PC-3 (cell line): Measurements from ENCODE around the gene RABGAP1. TPM values are rescaled to one million over a fixed set of nuclear protein-coding genes. Genes with fewer than 3 reads are reported as not detected.
A peak's percentile ranks its signal among the peaks of the same experiment; 100 is the strongest.

ENCODE experiments used
- ATAC-seq: fragments of 200-7000 bp; cut with Tn5 transposase; 2 replicates; pipeline ENCODE4 v1.9.1; 2020; ENCODE audit warnings: mild to moderate bottlenecking, moderate library complexity
- BruUV-seq: library from RNA; stranded (reverse); fragments of 400-500 nt; replicated peaks from 2 replicates; lab custom pipeline; 2021; lab: Mats Ljungman, UMichigan
- CTCF ChIA-PET: fragments of 300-600 bp; sonication (Branson Sonifier 250); formaldehyde crosslinking; loops from one replicate; lab custom pipeline; 2022; ENCODE audit warnings: antibody characterized with exemption; lab: Charles Lee
- POLR2A ChIA-PET: fragments of 300-600 bp; sonication (Branson Sonifier 250); formaldehyde crosslinking; loops from one replicate; lab custom pipeline; 2022; ENCODE audit warnings: antibody characterized with exemption; ENCODE audit not compliant: unreplicated experiment; lab: Charles Lee
- DNase-seq: peaks from one replicate; pipeline ENCODE4 v3.0.0-alpha.2; 2015
- H2AFZ ChIP-seq: fragments of 300-600 bp; sonication (generic); 2 replicates; pipeline ENCODE4 v1.6.0; 2016; ENCODE audit warnings: antibody characterized with exemption, low read length
- H3F3A ChIP-seq: fragments of 300-600 bp; sonication (generic); one replicate; pipeline ENCODE4 v1.6.0; 2017; ENCODE audit warnings: antibody characterized with exemption, low read length, control low read depth, mild to moderate bottlenecking; ENCODE audit not compliant: unreplicated experiment
- H3K27ac ChIP-seq: fragments of 300-600 bp; sonication (generic); 2 replicates; pipeline ENCODE4 v1.5.1; 2016; ENCODE audit warnings: mild to moderate bottlenecking, low read length
- H3K27me3 ChIP-seq: fragments of 300-600 bp; sonication (generic); 2 replicates; pipeline ENCODE4 v1.6.1; 2016; ENCODE audit warnings: low read length, mixed read lengths
- H3K36me3 ChIP-seq: fragments of 300-600 bp; sonication (generic); 2 replicates; pipeline ENCODE4 v1.6.1; 2016; ENCODE audit warnings: low read depth, mixed run types, low read length, mixed read lengths
- H3K4me1 ChIP-seq: fragments of 300-600 bp; sonication (generic); 2 replicates; pipeline ENCODE4 v1.5.1; 2016; ENCODE audit warnings: low read length; ENCODE audit not compliant: insufficient read depth
- H3K4me2 ChIP-seq: fragments of 300-600 bp; sonication (generic); 2 replicates; pipeline ENCODE4 v1.6.0; 2016; ENCODE audit warnings: low read length
- H3K4me3 ChIP-seq: fragments of 300-600 bp; sonication (generic); 2 replicates; pipeline ENCODE4 v1.5.1; 2016; ENCODE audit warnings: mild to moderate bottlenecking, low read length, mixed read lengths
- H3K79me2 ChIP-seq: fragments of 300-600 bp; sonication (generic); 2 replicates; pipeline ENCODE4 v1.6.1; 2017; ENCODE audit warnings: low read length, mixed read lengths
- H3K9ac ChIP-seq: fragments of 300-600 bp; sonication (generic); 2 replicates; pipeline ENCODE4 v1.6.0; 2016; ENCODE audit warnings: mild to moderate bottlenecking, low read length
- H3K9me2 ChIP-seq: fragments of 300-600 bp; sonication (generic); replicated peaks from 2 replicates; pipeline ENCODE4 v1.6.1; 2016; ENCODE audit warnings: mixed run types, low read length, mixed read lengths
- H3K9me3 ChIP-seq: fragments of 300-600 bp; sonication (generic); 2 replicates; pipeline ENCODE4 v1.6.1; 2016; ENCODE audit warnings: low read length, mixed read lengths
- H4K20me1 ChIP-seq: fragments of 300-600 bp; sonication (generic); 2 replicates; pipeline ENCODE4 v1.6.1; 2016; ENCODE audit warnings: low read length, mixed read lengths
- CTCF ChIP-seq: fragments of 300-600 bp; sonication (generic); conservative IDR thresholded peaks from 2 replicates; pipeline ENCODE4 v1.5.1; 2017; ENCODE audit warnings: antibody characterized with exemption, low read depth, mild to moderate bottlenecking, low read length
- EZH2 ChIP-seq: fragments of 300-600 bp; sonication (generic); IDR thresholded peaks from one replicate; pipeline ENCODE4 v1.6.1; 2017; ENCODE audit warnings: antibody characterized with exemption, mild to moderate bottlenecking, low read length; ENCODE audit not compliant: unreplicated experiment
- EZH2phosphoT487 ChIP-seq: fragments of 300-600 bp; sonication (generic); IDR thresholded peaks from 2 replicates; pipeline ENCODE4 v1.6.1; 2018; ENCODE audit warnings: mild to moderate bottlenecking, antibody characterized with exemption, low read length, borderline replicate concordance
- intact Hi-C: fragments of 100-400 bp; cut with micrococcal nuclease; formaldehyde crosslinking; loops from 2 replicates; pipeline ENCODE4 v1.9.0; 2023
- total RNA-seq: library from RNA; depleted of rRNA; stranded (reverse); fragments of >200 nt; gene quantifications from 2 replicates; pipeline ENCODE4 v1.2.3, GENCODE V29; 2014

Gene RABGAP1
- total RNA-seq, 1 experiment from 2014 or later = 16.5 TPM

- H3K4me1 ChIP-seq = peaks cover 10% of the 10 kb centered on the region; the same call in 1 of the 2 replicates
- H3K4me3 ChIP-seq = peak within 1 kb of the TSS; percentile 98
- H3K9me2 ChIP-seq = no peaks in the 10 kb centered on the region
- ATAC-seq (peak; percentile 99), DNase-seq (peak; percentile 81)
- H3K27ac ChIP-seq = peak within 1 kb of the TSS; percentile 80
- no peaks in the 10 kb centered on the region for H3K9me3 ChIP-seq
- no peaks in the 10 kb centered on the region for H3K27me3 ChIP-seq
- no TSS peak for BruUV-seq
- H2AFZ ChIP-seq = peak within 1 kb of the TSS; percentile 89
- no peaks in the 10 kb centered on the region for H3F3A ChIP-seq
- ChIA-PET POLR2A (interaction anchor here (0.5 to 1.0 kb wide), 2 partner anchors 9 to 41 kb away, joined by 4 to 7 read pairs; no protein-coding TSS in a partner anchor), CTCF (interaction anchor here (0.6 to 1.0 kb wide), 2 partner anchors 31 to 78 kb away, joined by 5 to 12 read pairs; no protein-coding TSS in a partner anchor)
- intact Hi-C loops = loop anchor here (1.0 to 5.0 kb wide), 2 partner anchors 8 to 79 kb away; partner anchors contain the start of gene RC3H2
- no peaks in the 10 kb centered on the region for H4K20me1 ChIP-seq
- peaks cover 45% of the 10 kb centered on the region for H3K79me2 ChIP-seq
- H3K36me3 ChIP-seq = peaks cover 13% of the 10 kb centered on the region; the same call in 1 of the 2 replicates
- H3K4me2 ChIP-seq = peak within 1 kb of the TSS; percentile 96
- no peak for TF ChIP-seq EZH2phosphoT487
- no peak for TF ChIP-seq EZH2
- TF ChIP-seq CTCF = no peak
- peak within 1 kb of the TSS; percentile 88 for H3K9ac ChIP-seq
These were observed 27.7 kb upstream of the RABGAP1 start, which contains the start of gene ZBTB6 for GRCh38 chr9:122912964-122913673. Gene ZBTB6, minus strand, starts transcription at chr9:122913323. Its CDS starts 1,251 bp downstream, at chr9:122912072.

- CTCF ChIA-PET = no interaction called here
- Histone ChIP-seq H3K79me2 (no peaks in the 10 kb centered on the region), H3K4me3 (no peak overlapping the region), H3K4me1 (no peaks in the 10 kb centered on the region), H2AFZ (no peak overlapping the region), H3F3A (no peaks in the 10 kb centered on the region), H3K27me3 (no peaks in the 10 kb centered on the region), H3K4me2 (no peak overlapping the region), H3K27ac (no peak overlapping the region), H3K9me2 (no peaks in the 10 kb centered on the region), H3K9me3 (no peaks in the 10 kb centered on the region), H3K36me3 (0 out of 2 replicates have a peak, but pooled peaks cover 4% of the 10 kb centered on the region), H4K20me1 (no peaks in the 10 kb centered on the region), H3K9ac (no peak overlapping the region)
- POLR2A ChIA-PET = no interaction called here
- no peak for DNase-seq
- ATAC-seq = no peak
- intact Hi-C loops = no loop called here
- TF ChIP-seq EZH2 = no peak
- TF ChIP-seq CTCF = no peak
- TF ChIP-seq EZH2phosphoT487 = no peak
- BruUV-seq = no TSS peak
These were observed 22.5 kb upstream of the RABGAP1 start for GRCh38 chr9:122918310-122918709.

GRCh38 chr9:122922713-122923112 is 18.1 kb upstream of the RABGAP1 start:
- Histone ChIP-seq H3K9me2 (no peaks in the 10 kb centered on the region), H3K79me2 (0 out of 2 replicates have a peak, but pooled peaks cover 14% of the 10 kb centered on the region), H3K27me3 (no peaks in the 10 kb centered on the region), H3K4me2 (no peak overlapping the region), H3K4me1 (no peaks in the 10 kb centered on the region), H3K27ac (no peak overlapping the region), H3K36me3 (0 out of 2 replicates have a peak, but pooled peaks cover 4% of the 10 kb centered on the region), H3K9me3 (no peaks in the 10 kb centered on the region), H2AFZ (no peak overlapping the region), H3K4me3 (no peak overlapping the region), H3F3A (no peaks in the 10 kb centered on the region), H3K9ac (no peak overlapping the region), H4K20me1 (no peaks in the 10 kb centered on the region)
- ChIA-PET POLR2A (no interaction called here), CTCF (no interaction called here)
- BruUV-seq = no TSS peak
- DNase-seq (no peak), ATAC-seq (no peak)
- TF ChIP-seq EZH2 = no peak
- TF ChIP-seq CTCF = no peak
- no peak for TF ChIP-seq EZH2phosphoT487
- intact Hi-C loops = no loop called here
